GM21515 (cell line): ENCODE measurements around the gene CD163L1.
A peak's percentile ranks its signal among the peaks of the same experiment; 100 is the strongest.
"Not testable (repeated sequence)": the region's sequence is repeated elsewhere in the genome, so short reads cannot be mapped to it uniquely, and the experiment has no call there.

ENCODE experiments used
- ATAC-seq: cut with Tn5 transposase; IDR thresholded peaks from one replicate; pipeline ENCODE4 v1.9.1; 2021; ENCODE audit not compliant: unreplicated experiment

The CD163L1 gene

GRCh38 chr12:7444076-7444475, at the start of gene CD163L1:
Gene CD163L1, minus strand, starts transcription at chr12:7444153. Its CDS starts 26 bp downstream, at chr12:7444127.
- no peak for ATAC-seq

GRCh38 chr12:7493006-7493405, 49.1 kb upstream of the CD163L1 start:
- no peak for ATAC-seq

- ATAC-seq: no peak
These were observed 42.6 kb upstream of the CD163L1 start for GRCh38 chr12:7486512-7486911.

- ATAC-seq: no peak
These were observed 41.1 kb upstream of the CD163L1 start for GRCh38 chr12:7485095-7485494.

GRCh38 chr12:7483343-7483742, 39.4 kb upstream of the CD163L1 start:
- no peak for ATAC-seq

- ATAC-seq: no peak
These were observed 35.8 kb upstream of the CD163L1 start for GRCh38 chr12:7479771-7480170.

- no peak for ATAC-seq
These were observed 28.1 kb upstream of the CD163L1 start for GRCh38 chr12:7472060-7472459.

GRCh38 chr12:7460375-7461259, 16.7 kb upstream of the CD163L1 start:
- peak; percentile 62 for ATAC-seq

GRCh38 chr12:7459973-7460372, 16.0 kb upstream of the CD163L1 start:
- ATAC-seq: no peak

- no peak for ATAC-seq
These were observed 7.8 kb upstream of the CD163L1 start for GRCh38 chr12:7451756-7452155.

- no peak for ATAC-seq
These were observed 6.7 kb upstream of the CD163L1 start for GRCh38 chr12:7450667-7451066.

- ATAC-seq: no peak
These were observed 4.1 kb upstream of the CD163L1 start for GRCh38 chr12:7448099-7448498.

GRCh38 chr12:7444537-7444936, 584 bp upstream of the CD163L1 start:
- ATAC-seq: no peak

- ATAC-seq: no peak
These were observed 2.7 kb downstream of the CD163L1 start for GRCh38 chr12:7441216-7441615.

GRCh38 chr12:7439579-7440505, 4.1 kb downstream of the CD163L1 start:
- ATAC-seq: no peak

- not testable (repeated sequence) for ATAC-seq
These were observed 5.5 kb downstream of the CD163L1 start for GRCh38 chr12:7438291-7438995.

GRCh38 chr12:7437494-7437893, 6.5 kb downstream of the CD163L1 start:
- ATAC-seq: not testable (repeated sequence)

GRCh38 chr12:7434670-7435069, 9.3 kb downstream of the CD163L1 start:
- ATAC-seq: no peak

GRCh38 chr12:7433276-7433822, 10.6 kb downstream of the CD163L1 start:
- ATAC-seq: no peak

- ATAC-seq: no peak
These were observed 11.8 kb downstream of the CD163L1 start for GRCh38 chr12:7431993-7432685.
